Endothelial cell of umbilical vein (primary cell): ENCODE data around the gene COL15A1. TPM values are rescaled to one million over a fixed set of nuclear protein-coding genes. Genes with fewer than 3 reads are reported as not detected.

Experiments used
- BruUV-seq: library from RNA; stranded (reverse); fragments of 400-500 nt; replicated peaks from 2 replicates; lab custom pipeline; 2021; lab: Mats Ljungman, UMichigan
- CTCF ChIA-PET: fragments of 300-600, 350-600 bp; sonication (Branson Sonifier 250); formaldehyde crosslinking; loops from one replicate; lab custom pipeline; 2021; ENCODE audit warnings: antibody characterized with exemption, inconsistent platforms; lab: Charles Lee
- POLR2A ChIA-PET: fragments of 300-600, 350-600 bp; sonication (Branson Sonifier 250); formaldehyde crosslinking; loops from one replicate; lab custom pipeline; 2021; ENCODE audit warnings: antibody characterized with exemption, inconsistent platforms; lab: Charles Lee
- DNase-seq: peaks from one replicate; pipeline ENCODE4 v3.0.0-alpha.2; 2011; ENCODE audit warnings: low read depth, low spot score
- FAIRE-seq: peaks from 2 replicates; lab custom pipeline; 2011; peaks lifted over from hg19 to GRCh38; lab: Jason Lieb, UNC
- H2AFZ ChIP-seq: 2 replicates; pipeline ENCODE4 v1.6.0; 2012; ENCODE audit warnings: low read depth, low read length, control low read depth, inconsistent platforms
- H3K27ac ChIP-seq: 2 replicates; pipeline ENCODE4 v1.5.1; 2011; ENCODE audit warnings: low read depth, mild to moderate bottlenecking, control low read depth, low read length, moderate library complexity; ENCODE audit not compliant: insufficient read depth
- H3K27me3 ChIP-seq, 2 experiments: 2 replicates each; pipeline versions ENCODE4 v1.6.0 to v1.6.1; 2011; ENCODE audit warnings: low read length in 2 of 2, mixed read lengths in 1 of 2; ENCODE audit not compliant: control insufficient read depth in 2 of 2, insufficient read depth in 2 of 2
- H3K36me3 ChIP-seq, 2 experiments: 2 replicates in 1 of 2; 3 replicates in 1 of 2; pipeline ENCODE4 v1.5.1; 2011; ENCODE audit warnings: low read length in 2 of 2, mild to moderate bottlenecking in 1 of 2, moderate library complexity in 1 of 2; ENCODE audit not compliant: control insufficient read depth in 2 of 2, insufficient read depth in 2 of 2; ENCODE audit errors: extremely low read depth in 1 of 2
- H3K4me1 ChIP-seq: 3 replicates; pipeline ENCODE4 v1.5.1; 2011; ENCODE audit warnings: mild to moderate bottlenecking, low read length; ENCODE audit not compliant: control insufficient read depth, insufficient read depth; ENCODE audit errors: extremely low read depth
- H3K4me2 ChIP-seq: 2 replicates; pipeline ENCODE4 v1.6.1; 2011; ENCODE audit warnings: low read length, control low read depth, mixed read lengths; ENCODE audit not compliant: insufficient read depth
- H3K4me3 ChIP-seq, 3 experiments: fragments of 200-600 bp in 1 of 3; sonication (generic), shearing (Covaris generic) in 1 of 3; replicated peaks in 1 of 3; 2 replicates each; pipeline ENCODE4 v1.5.1; 2011 to 2016; ENCODE audit warnings: control low read depth in 3 of 3, low read length in 3 of 3, mild to moderate bottlenecking in 2 of 3, inconsistent platforms in 1 of 3, low read depth in 1 of 3, moderate library complexity in 1 of 3; ENCODE audit not compliant: insufficient read depth in 1 of 3
- H3K79me2 ChIP-seq: 2 replicates; pipeline ENCODE4 v1.6.0; 2012; ENCODE audit warnings: low read length, inconsistent platforms; ENCODE audit not compliant: control insufficient read depth, insufficient read depth
- H3K9ac ChIP-seq: replicated peaks from 2 replicates; pipeline ENCODE3; 2011; ENCODE audit warnings: low read length, control low read depth; ENCODE audit not compliant: insufficient read depth; ENCODE audit errors: extremely low read depth
- H3K9me1 ChIP-seq: replicated peaks from 3 replicates; pipeline ENCODE4 v1.6.0; 2011; ENCODE audit warnings: mild to moderate bottlenecking, low read length; ENCODE audit not compliant: control insufficient read depth, insufficient read depth; ENCODE audit errors: extremely low read depth
- H3K9me3 ChIP-seq: replicated peaks from 2 replicates; pipeline ENCODE4 v1.5.1; 2012; ENCODE audit warnings: low read length, inconsistent platforms; ENCODE audit not compliant: control insufficient read depth, insufficient read depth
- H4K20me1 ChIP-seq: replicated peaks from 2 replicates; pipeline ENCODE3; 2011; ENCODE audit warnings: mild to moderate bottlenecking, low read length; ENCODE audit not compliant: control insufficient read depth, insufficient read depth; ENCODE audit errors: extremely low read depth
- CTCF ChIP-seq, 2 donors: IDR thresholded peaks; 1 replicate in 1 of 2; 2 replicates in 1 of 2; pipeline ENCODE4 v1.5.1; 2011; ENCODE audit warnings: low read length in 2 of 2, mild to moderate bottlenecking in 2 of 2, moderate library complexity in 2 of 2, control low read depth in 1 of 2, inconsistent platforms in 1 of 2, low read depth in 1 of 2; ENCODE audit not compliant: insufficient read depth in 1 of 2; ENCODE audit errors: extremely low read depth in 1 of 2
- EZH2 ChIP-seq: IDR thresholded peaks from 2 replicates; pipeline ENCODE4 v1.6.1; 2012; ENCODE audit warnings: borderline replicate concordance, low read depth, mild to moderate bottlenecking, moderate library complexity, low read length, inconsistent platforms; ENCODE audit not compliant: severe bottlenecking
- FOS ChIP-seq: IDR thresholded peaks from 2 replicates; pipeline ENCODE4 v1.6.1; 2011; ENCODE audit warnings: mild to moderate bottlenecking, low read length, moderate library complexity, borderline replicate concordance; ENCODE audit not compliant: insufficient read depth
- GATA2 ChIP-seq: IDR thresholded peaks from 2 replicates; pipeline ENCODE4 v1.7.0; 2011; ENCODE audit warnings: low read depth, mild to moderate bottlenecking, moderate library complexity, mixed read lengths, low read length; ENCODE audit not compliant: insufficient read length, insufficient read depth
- JUN ChIP-seq: IDR thresholded peaks from 2 replicates; pipeline ENCODE4 v1.6.1; 2011; ENCODE audit warnings: borderline replicate concordance, low read depth; ENCODE audit not compliant: insufficient read length, insufficient read depth
- MAX ChIP-seq: IDR thresholded peaks from 2 replicates; pipeline ENCODE4 v1.6.1; 2011; ENCODE audit not compliant: insufficient read depth, insufficient read length
- MYC ChIP-seq: IDR thresholded peaks from one replicate; pipeline ENCODE4 v1.6.1; 2011; ENCODE audit warnings: mild to moderate bottlenecking, low read depth, low read length
- POLR2A ChIP-seq: IDR thresholded peaks from 2 replicates; pipeline ENCODE4 v1.6.1; 2012; ENCODE audit warnings: low read depth, mild to moderate bottlenecking, control low read depth, low read length
- POLR2AphosphoS5 ChIP-seq: IDR thresholded peaks from 2 replicates; pipeline ENCODE4 v1.6.1; 2012; ENCODE audit warnings: low read depth, mild to moderate bottlenecking, control low read depth, low read length, moderate library complexity; ENCODE audit not compliant: insufficient read depth
- dilution Hi-C: fragments of 300-500 bp; cut with MboI; formaldehyde crosslinking; loops from one replicate; pipeline ENCODE4 v1.15.0; 2019; ENCODE audit warnings: low sequenced_read_pairs; ENCODE audit not compliant: extremely low pct_ligation_motif_present
- intact Hi-C: fragments of 100-400 bp; cut with micrococcal nuclease; formaldehyde crosslinking; loops from one replicate; pipeline ENCODE4 v1.10.0; 2022
- polyA plus RNA-seq, 4 experiments: library from polyadenylated mRNA; depleted of rRNA in 3 of 4; stranded (reverse) in 3 of 4; unstranded in 1 of 4; fragments of >200 nt; gene quantifications; 2 replicates each; pipeline versions ENCODE4 v1.2.1 to v1.2.3, GENCODE V29; 2011 to 2012; ENCODE audit warnings: missing spikeins in 1 of 4
- total RNA-seq: library from RNA; stranded (reverse); gene quantifications from 2 replicates; pipeline ENCODE4 v1.2.3, GENCODE V29; 2021

Gene COL15A1
- total and polyA plus RNA-seq, 2 donors (not counting 3 experiments of a cell fraction or from before 2014, with no cell fraction given): not detected

- TF ChIP-seq CTCF (IDR thresholded peaks at IDR 0.05; ENCODE audit: extremely low read depth in 1 of 2, insufficient read depth in 1 of 2, low read depth in 1 of 2, low read length in 2 of 2): no peak
- no peak for TF ChIP-seq POLR2A
- no peak for TF ChIP-seq MAX
- TF ChIP-seq POLR2AphosphoS5: no peak
- no peak for TF ChIP-seq MYC
- no peak for TF ChIP-seq GATA2
- TF ChIP-seq JUN: no peak
- no peak for TF ChIP-seq EZH2
- TF ChIP-seq FOS: no peak
- ChIA-PET POLR2A (no interaction called here), CTCF (interaction anchor here (1.0 kb wide), 2 partner anchors 14 to 64 kb away, joined by 3 read pairs; no protein-coding TSS in a partner anchor)
- H3K36me3 ChIP-seq: no peaks in the 10 kb centered on the region
- no peak overlapping the region for H3K9ac ChIP-seq
- no TSS peak for BruUV-seq
- no peaks in the 10 kb centered on the region for H3K27me3 ChIP-seq
- H4K20me1 ChIP-seq: no peaks in the 10 kb centered on the region
- H3K4me3 ChIP-seq: no peak overlapping the region
- no peak overlapping the region for H3K4me2 ChIP-seq
- no peak overlapping the region for H3K27ac ChIP-seq
- DNase-seq (no peak), FAIRE-seq (no peak)
- intact Hi-C loops (no loop called here), dilution Hi-C loops (no loop called here)
- no peaks in the 10 kb centered on the region for H3K4me1 ChIP-seq
- H3K9me3 ChIP-seq: no peaks in the 10 kb centered on the region
- no peaks in the 10 kb centered on the region for H3K9me1 ChIP-seq
- no peak overlapping the region for H2AFZ ChIP-seq
- H3K79me2 ChIP-seq: no peaks in the 10 kb centered on the region
Measured at GRCh38 chr9:98913044-98913443, 30.7 kb upstream of the COL15A1 start.
